Left cardiac atrium (tissue), 4 donors: ENCODE measurements around the gene AHSA1. TPM values are rescaled to one million over a fixed set of nuclear protein-coding genes. Genes with fewer than 3 reads are reported as not detected.

Experiments used
- ATAC-seq, 2 donors: fragments of 200-7000 bp; cut with Tn5 transposase; one replicate each; pipeline ENCODE4 v1.9.1; 2020; ENCODE audit warnings: mild to moderate bottlenecking in 2 of 2, moderate library complexity in 2 of 2
- DNase-seq: peaks from one replicate; pipeline ENCODE4 v3.0.0-alpha.2; 2020
- intact Hi-C, 2 donors: fragments of 100-400 bp; cut with DNase I; formaldehyde crosslinking; loops; one replicate each; pipeline versions ENCODE4 v1.14.1 to v1.15.1; 2022 to 2023
- total RNA-seq, 2 donors: library from RNA; stranded (reverse); fragmentation: NEBNext Ultra II Directional; extraction: Animal tissue kit (Norgen Biotek cat#: 25700); gene quantifications; one replicate each; pipeline ENCODE4 v1.2.1, GENCODE V29; 2021
- donor health status: DM: no; HTN: yes; CAD: no.
- donor health status: DM: no; HTN: yes; CAD: no; lungs with severe emphysema.
- donor health status: DM: yes; HTN: yes; CAD: no.
- donor health status: Dilated cardiomyopathy.

Gene AHSA1
- total RNA-seq, 2 donors from 2014 or later = 109 to 173 TPM

- intact Hi-C loops = no loop called here
- ATAC-seq (no peak), DNase-seq (no peak)
Observed at GRCh38 chr14:77502109-77502782, 44.4 kb downstream of the AHSA1 start.

- DNase-seq = no peak
- ATAC-seq = no peak
- intact Hi-C loops = no loop called here
Observed at GRCh38 chr14:77503138-77503537, 45.2 kb downstream of the AHSA1 start.

- intact Hi-C loops = no loop called here
- DNase-seq (no peak), ATAC-seq (no peak)
Observed at GRCh38 chr14:77505031-77505430, 47.1 kb downstream of the AHSA1 start.

- DNase-seq (no peak), ATAC-seq (no peak)
- intact Hi-C loops = no loop called here
Observed at GRCh38 chr14:77507762-77508161, 49.9 kb downstream of the AHSA1 start.

GRCh38 chr14:77508249-77508648, 50.4 kb downstream of the AHSA1 start:
- DNase-seq (no peak), ATAC-seq (peak; percentile 86 to 95)

GRCh38 chr14:77508876-77509275, 51.0 kb downstream of the AHSA1 start:
- DNase-seq (no peak), ATAC-seq (no peak)
- intact Hi-C loops = no loop called here

More at GRCh38 chr14:77508249-77508648, 50.4 kb downstream of the AHSA1 start:
- intact Hi-C loops = no loop called here

GRCh38 chr14:77509366-77509765, 51.5 kb downstream of the AHSA1 start:
- DNase-seq (no peak), ATAC-seq (no peak)
- intact Hi-C loops = no loop called here

GRCh38 chr14:77511486-77512162, 53.7 kb downstream of the AHSA1 start:
- no peak for DNase-seq
- no peak for ATAC-seq
- intact Hi-C loops = no loop called here

- ATAC-seq = no peak
- intact Hi-C loops = no loop called here
- no peak for DNase-seq
Observed at GRCh38 chr14:77516126-77516525, 58.2 kb downstream of the AHSA1 start.

Other genes starting within 250 kb of the AHSA1 start
- gene NGB, start 186.9 kb upstream of the AHSA1 start, total RNA-seq = not detected
- 10 to 100 TPM; 20.8 to 25.5 TPM for gene POMT2, start 137.2 kb upstream of the AHSA1 start, total RNA-seq
- gene GSTZ1, start 137.1 kb upstream of the AHSA1 start, total RNA-seq = 1 to 10 TPM; 6.5 to 7.9 TPM
- 1 to 10 TPM; 5.9 to 6.7 TPM for gene TMED8, start 81.0 kb upstream of the AHSA1 start, total RNA-seq
- gene SAMD15, start 80.7 kb upstream of the AHSA1 start, total RNA-seq = under 1 TPM in 1 of 2 donors, not detected in 1; 0.52 TPM
- under 1 TPM in 1 of 2 donors, not detected in 1; 0.34 TPM for gene NOXRED1, start 34.6 kb upstream of the AHSA1 start, total RNA-seq
- gene VIPAS39, start 492 bp upstream of the AHSA1 start, total RNA-seq = 10 to 100 TPM in 1 of 2 donors, 1 to 10 TPM in 1; 9.1 to 11.7 TPM
- under 1 TPM; 0.21 to 0.47 TPM for gene ISM2, start 40.7 kb downstream of the AHSA1 start, total RNA-seq
- gene SPTLC2, start 158.5 kb downstream of the AHSA1 start, total RNA-seq = 10 to 100 TPM; 16.1 to 18.4 TPM
- 10 to 100 TPM in 1 of 2 donors, 1 to 10 TPM in 1; 9.8 to 10.6 TPM for gene ALKBH1, start 249.9 kb downstream of the AHSA1 start, total RNA-seq